Colonic mucosa (tissue), 4 donors: Measurements from ENCODE around the gene ZDHHC11B. TPM values are rescaled to one million over a fixed set of nuclear protein-coding genes. Genes with fewer than 3 reads are reported as not detected.
"Not testable (repeated sequence)": the region's sequence is repeated elsewhere in the genome, so short reads cannot be mapped to it uniquely, and the experiment has no call there.

ENCODE experiments used
- DNase-seq: peaks from one replicate; pipeline ENCODE4 v3.0.0-alpha.2; 2020
- H3K27ac ChIP-seq: fragments of 200-600 bp; one replicate; pipeline ENCODE4 v1.8.0; 2021
- H3K27me3 ChIP-seq: fragments of 200-600 bp; one replicate; pipeline ENCODE4 v1.8.0; 2021
- H3K36me3 ChIP-seq: fragments of 200-600 bp; one replicate; pipeline ENCODE4 v1.8.0; 2021
- H3K4me1 ChIP-seq: fragments of 200-600 bp; one replicate; pipeline ENCODE4 v1.8.0; 2021; ENCODE audit warnings: mild to moderate bottlenecking
- H3K4me3 ChIP-seq: fragments of 200-600 bp; one replicate; pipeline ENCODE4 v1.8.0; 2021
- H3K9ac ChIP-seq, 2 donors: one replicate each; pipeline ENCODE4 v1.7.0; 2013; ENCODE audit warnings: control low read depth in 2 of 2, low read depth in 2 of 2, low read length in 2 of 2
- H3K9me3 ChIP-seq: fragments of 200-600 bp; one replicate; pipeline ENCODE4 v1.8.0; 2021
- CTCF ChIP-seq: fragments of 200-600 bp; IDR thresholded peaks from one replicate; pipeline ENCODE4 v1.8.0; 2022; ENCODE audit warnings: antibody characterized with exemption, mild to moderate bottlenecking
- intact Hi-C: fragments of 100-400 bp; cut with DNase I; formaldehyde crosslinking; loops from one replicate; pipeline ENCODE4 v1.14.1; 2022
- total RNA-seq, 2 donors: library from RNA; stranded (reverse); fragmentation: NEBNext Ultra II Directional in 1 of 2; extraction: Animal tissue kit (Norgen Biotek cat#: 25700) in 1 of 2; gene quantifications; one replicate each; pipeline ENCODE4 v1.2.1, GENCODE V29; 2021
- donor health status: healthy.
- donor health status: DM: no; HTN: no; CAD: no.
- donor health status: DM: no; HTN: no; CAD: no.

Gene ZDHHC11B
- total RNA-seq: 1 to 10 TPM; 1.4 to 2.4 TPM

- H3K27me3 ChIP-seq, H3K36me3 ChIP-seq, H3K9me3 ChIP-seq, H3K27ac ChIP-seq, intact Hi-C loops, H3K4me1 ChIP-seq: not testable (repeated sequence)
- peak; percentile 88 for DNase-seq
- peak within 1 kb of the TSS in 1 of 2 donors; percentile 33 for H3K9ac ChIP-seq
- H3K4me3 ChIP-seq: peak within 1 kb of the TSS; percentile 68
Observed at GRCh38 chr5:784428-785177, at the start of gene ZDHHC11B. Gene ZDHHC11B (minus strand): TSS chr5:784729. CDS start chr5:766919, 17,810 bp downstream.

GRCh38 chr5:834013-834412 lies 49.5 kb upstream of the ZDHHC11B start:
- H3K36me3 ChIP-seq, intact Hi-C loops, H3K4me1 ChIP-seq, DNase-seq, H3K4me3 ChIP-seq, H3K9ac ChIP-seq, H3K27me3 ChIP-seq, H3K9me3 ChIP-seq, H3K27ac ChIP-seq: not testable (repeated sequence)

GRCh38 chr5:828194-828593 lies 43.7 kb upstream of the ZDHHC11B start:
- H3K9me3 ChIP-seq, H3K9ac ChIP-seq, H3K4me1 ChIP-seq, intact Hi-C loops, H3K27me3 ChIP-seq, H3K27ac ChIP-seq, DNase-seq, H3K36me3 ChIP-seq, H3K4me3 ChIP-seq: not testable (repeated sequence)

- H3K36me3 ChIP-seq, DNase-seq, H3K9me3 ChIP-seq, H3K9ac ChIP-seq, H3K4me3 ChIP-seq, H3K4me1 ChIP-seq, H3K27ac ChIP-seq, H3K27me3 ChIP-seq, intact Hi-C loops: not testable (repeated sequence)
Observed at GRCh38 chr5:825544-825943, 41.0 kb upstream of the ZDHHC11B start.

GRCh38 chr5:821504-821903 lies 37.0 kb upstream of the ZDHHC11B start:
- H3K4me1 ChIP-seq: no peaks in the 10 kb centered on the region
- intact Hi-C loops: no loop called here

GRCh38 chr5:820245-820644 lies 35.7 kb upstream of the ZDHHC11B start:
- no peaks in the 10 kb centered on the region for H3K4me1 ChIP-seq
- no peak overlapping the region for H3K4me3 ChIP-seq
- H3K9me3 ChIP-seq: no peaks in the 10 kb centered on the region
- intact Hi-C loops: no loop called here
- no peaks in the 10 kb centered on the region for H3K27me3 ChIP-seq
- DNase-seq: no peak
- H3K9ac ChIP-seq: no peak overlapping the region
- no peaks in the 10 kb centered on the region for H3K36me3 ChIP-seq
- no peak for TF ChIP-seq CTCF
- H3K27ac ChIP-seq: no peak overlapping the region

More at GRCh38 chr5:821504-821903, 37.0 kb upstream of the ZDHHC11B start:
- Histone ChIP-seq H3K4me3 (no peak overlapping the region), H3K9me3 (no peaks in the 10 kb centered on the region), H3K36me3 (no peaks in the 10 kb centered on the region), H3K9ac (no peak overlapping the region), H3K27me3 (no peaks in the 10 kb centered on the region), H3K27ac (no peak overlapping the region)
- no peak for DNase-seq
- TF ChIP-seq CTCF: no peak

GRCh38 chr5:819078-819477 lies 34.5 kb upstream of the ZDHHC11B start:
- Histone ChIP-seq H3K4me3 (no peak overlapping the region), H3K27me3 (no peaks in the 10 kb centered on the region), H3K4me1 (no peaks in the 10 kb centered on the region), H3K9me3 (no peaks in the 10 kb centered on the region), H3K27ac (no peak overlapping the region), H3K9ac (no peak overlapping the region), H3K36me3 (no peaks in the 10 kb centered on the region)
- TF ChIP-seq CTCF: no peak
- intact Hi-C loops: no loop called here
- no peak for DNase-seq
